ENCODE data around the gene LDLRAP1. TPM values are rescaled to one million over a fixed set of nuclear protein-coding genes. Genes with fewer than 3 reads are reported as not detected.
"Not testable (repeated sequence)": the region's sequence is repeated elsewhere in the genome, so short reads cannot be mapped to it uniquely, and the experiment has no call there.

The LDLRAP1 gene, protein sequence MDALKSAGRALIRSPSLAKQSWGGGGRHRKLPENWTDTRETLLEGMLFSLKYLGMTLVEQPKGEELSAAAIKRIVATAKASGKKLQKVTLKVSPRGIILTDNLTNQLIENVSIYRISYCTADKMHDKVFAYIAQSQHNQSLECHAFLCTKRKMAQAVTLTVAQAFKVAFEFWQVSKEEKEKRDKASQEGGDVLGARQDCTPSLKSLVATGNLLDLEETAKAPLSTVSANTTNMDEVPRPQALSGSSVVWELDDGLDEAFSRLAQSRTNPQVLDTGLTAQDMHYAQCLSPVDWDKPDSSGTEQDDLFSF
- total RNA-seq (2014; rRNA removed; shearing (Covaris generic)): 10.4 and 11.8 TPM in 2 replicates

DNA sequence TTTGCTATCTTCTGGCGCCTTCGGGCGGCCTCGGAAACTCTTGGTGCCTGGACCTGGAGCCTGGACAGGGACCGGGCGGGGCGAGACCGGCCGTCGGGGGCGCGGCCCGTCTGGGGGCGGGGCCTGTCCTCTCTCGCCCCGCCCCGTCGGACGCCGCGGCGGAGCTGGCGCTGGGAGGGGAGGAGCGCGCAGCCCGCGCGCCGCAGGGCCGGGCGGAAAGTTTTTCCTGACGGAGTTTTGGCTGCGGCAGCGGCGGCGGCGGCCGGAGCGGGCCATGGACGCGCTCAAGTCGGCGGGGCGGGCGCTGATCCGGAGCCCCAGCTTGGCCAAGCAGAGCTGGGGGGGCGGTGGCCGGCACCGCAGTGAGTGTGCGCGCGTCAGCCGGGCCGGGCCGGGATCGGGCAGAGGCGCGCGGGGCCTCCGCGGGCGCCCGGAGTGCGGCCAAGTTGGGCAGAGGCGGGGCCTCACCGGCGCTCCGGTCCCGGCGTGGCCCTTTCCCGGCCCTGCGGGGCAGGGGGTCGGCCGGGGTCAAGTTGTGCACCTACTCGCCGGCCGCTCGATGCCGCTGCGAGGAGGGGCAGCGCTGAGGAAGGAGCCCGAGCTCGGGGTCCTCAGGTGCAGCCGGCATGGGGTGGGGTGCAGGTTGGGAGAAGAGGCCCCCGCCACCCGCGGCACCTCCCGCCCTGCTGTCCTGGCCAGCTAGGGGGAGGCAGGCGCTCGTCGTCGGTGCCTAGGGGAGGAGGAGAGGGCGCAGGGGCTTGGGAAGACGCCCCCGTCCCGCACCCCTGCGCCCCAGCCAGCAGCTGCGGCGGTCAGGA is at the start of gene LDLRAP1:
Gene LDLRAP1 (plus strand): TSS at position 182 of the 818 bp plus-strand sequence. CDS start 93 bp downstream, at position 275.
- Histone ChIP-seq H3K27ac (0 out of 2 replicates have a peak within 1 kb of the TSS, but pooled peaks have one; percentile 16), H3K4me1 (replicated peaks) (peaks cover 10% of the 10 kb centered on the region), H3K36me3 (peaks cover 5% of the 10 kb centered on the region), H3K27me3 (replicated peaks) (no peaks in the 10 kb centered on the region), H3K9me3 (replicated peaks) (0 out of 2 replicates have a peak, but pooled peaks cover 5% of the 10 kb centered on the region), H3K4me3 (peak within 1 kb of the TSS; percentile 97)
- DNase-seq (ENCODE audit: low read depth in 1 of 2, low spot score in 2 of 2): peak; percentile 74 to 77

DNA sequence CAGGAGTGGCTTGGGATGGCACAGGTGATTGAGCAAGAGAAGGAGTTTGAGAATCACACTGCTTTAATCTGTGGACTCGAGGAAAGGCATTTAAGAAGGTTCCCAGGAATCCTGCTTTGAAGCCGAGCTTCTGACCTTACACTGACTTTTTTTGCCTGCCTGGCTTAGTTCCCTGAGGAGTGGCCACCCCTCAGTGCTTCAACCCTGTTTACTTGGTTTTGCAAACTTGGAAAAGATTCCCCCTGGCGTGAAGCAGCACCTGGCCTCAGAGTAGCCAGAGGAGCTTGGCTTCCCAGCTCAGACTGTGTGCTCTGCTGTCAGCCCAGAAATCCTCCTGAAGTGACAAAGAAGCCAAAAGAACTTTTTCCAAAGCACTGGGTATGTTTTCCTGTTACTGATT is 48.5 kb upstream of the LDLRAP1 start:
- no peaks in the 10 kb centered on the region for H3K4me1 ChIP-seq (replicated peaks)
- no peak overlapping the region for H3K27ac ChIP-seq
- no peaks in the 10 kb centered on the region for H3K9me3 ChIP-seq (replicated peaks)
- DNase-seq (ENCODE audit: low read depth in 1 of 2, low spot score in 2 of 2): no peak
- H3K36me3 ChIP-seq: peaks cover 36% of the 10 kb centered on the region
- H3K4me3 ChIP-seq: no peak overlapping the region
- H3K27me3 ChIP-seq (replicated peaks): no peaks in the 10 kb centered on the region

- H3K36me3 ChIP-seq: peaks cover 21% of the 10 kb centered on the region
- no peaks in the 10 kb centered on the region for H3K27me3 ChIP-seq (replicated peaks)
- no peaks in the 10 kb centered on the region for H3K9me3 ChIP-seq (replicated peaks)
- no peak overlapping the region for H3K4me3 ChIP-seq
- no peak overlapping the region for H3K27ac ChIP-seq
- peaks cover 12% of the 10 kb centered on the region for H3K4me1 ChIP-seq (replicated peaks)
- DNase-seq (ENCODE audit: low read depth in 1 of 2, low spot score in 2 of 2): no peak
Measured at GRCh38 chr1:25500694-25501093, 42.7 kb upstream of the LDLRAP1 start.

DNA sequence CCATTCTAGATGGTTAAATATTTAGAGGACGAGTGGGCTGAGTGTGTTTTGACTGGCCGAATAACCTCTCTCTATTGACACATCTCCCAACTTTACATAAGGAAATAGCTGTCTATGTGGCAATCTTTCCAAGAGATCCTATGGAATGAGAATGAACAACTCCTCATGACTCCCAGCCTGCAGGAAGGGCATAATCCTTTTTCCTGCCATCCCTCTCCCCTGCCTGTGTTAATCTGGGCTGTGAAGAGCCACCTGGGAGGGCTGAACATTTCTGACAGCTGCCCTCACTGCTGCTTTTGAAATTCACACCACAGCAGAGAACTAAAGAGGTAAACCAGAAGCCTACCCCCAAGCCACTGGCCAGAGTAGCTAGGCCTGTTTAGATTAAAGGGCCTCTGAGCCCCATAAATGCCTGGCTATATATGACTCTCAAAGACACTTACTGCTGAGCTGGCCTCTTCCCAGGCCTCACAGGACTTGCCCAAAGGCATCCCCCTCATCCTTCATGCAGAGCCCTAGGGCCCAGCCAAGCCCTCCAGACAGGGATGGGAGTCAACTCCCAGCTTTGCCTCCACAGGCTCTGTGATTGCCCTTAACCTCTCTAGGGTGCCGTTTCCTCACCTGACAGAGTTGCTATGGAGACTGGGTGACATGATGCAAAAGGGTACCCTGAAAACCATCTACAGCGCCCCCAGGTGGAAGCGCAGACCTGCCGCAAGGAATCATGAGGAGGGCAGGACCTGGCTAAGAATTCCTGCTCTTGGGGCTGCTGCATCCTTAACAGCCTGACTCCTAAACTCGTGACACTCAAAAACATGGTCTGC is 42.0 kb upstream of the LDLRAP1 start:
- H3K9me3 ChIP-seq (replicated peaks): no peaks in the 10 kb centered on the region
- peaks cover 12% of the 10 kb centered on the region for H3K4me1 ChIP-seq (replicated peaks)
- no peak overlapping the region for H3K4me3 ChIP-seq
- no peak overlapping the region for H3K27ac ChIP-seq
- no peaks in the 10 kb centered on the region for H3K27me3 ChIP-seq (replicated peaks)
- peaks cover 21% of the 10 kb centered on the region for H3K36me3 ChIP-seq
- DNase-seq (ENCODE audit: low read depth in 1 of 2, low spot score in 2 of 2): no peak

DNA sequence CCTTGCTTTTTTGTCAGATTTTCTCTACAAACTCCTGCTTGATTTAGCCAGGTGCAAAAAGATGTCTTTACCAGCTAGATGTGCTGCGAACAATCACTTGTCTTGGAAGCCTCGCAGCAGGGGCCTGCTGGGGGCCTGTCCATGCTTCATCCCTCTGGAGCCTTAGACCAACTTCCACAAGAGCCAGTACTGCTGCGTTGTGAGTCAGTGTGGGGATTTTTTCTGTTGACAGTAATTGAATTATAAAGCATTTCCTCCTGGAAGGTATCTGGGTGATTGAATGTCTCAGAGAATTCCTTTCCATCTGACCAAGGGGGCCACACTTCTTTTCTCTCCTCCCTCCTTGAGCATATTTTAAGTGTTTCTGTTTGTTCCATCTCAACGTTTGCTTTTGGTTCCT is 40.4 kb upstream of the LDLRAP1 start:
- Histone ChIP-seq H3K4me1 (replicated peaks) (peaks cover 12% of the 10 kb centered on the region), H3K27ac (peak overlapping the region; percentile 8; the same call in 1 of the 2 replicates), H3K27me3 (replicated peaks) (no peaks in the 10 kb centered on the region), H3K36me3 (peaks cover 14% of the 10 kb centered on the region), H3K9me3 (replicated peaks) (no peaks in the 10 kb centered on the region), H3K4me3 (no peak overlapping the region)
- peak in 1 of 2 experiments; percentile 49 for DNase-seq (ENCODE audit: low read depth in 1 of 2, low spot score in 2 of 2)

GRCh38 chr1:25503551-25504426 is 39.6 kb upstream of the LDLRAP1 start:
- Histone ChIP-seq H3K4me1 (replicated peaks) (peaks cover 12% of the 10 kb centered on the region), H3K36me3 (peaks cover 11% of the 10 kb centered on the region; the same call in 1 of the 2 replicates), H3K27me3 (replicated peaks) (no peaks in the 10 kb centered on the region), H3K9me3 (replicated peaks) (no peaks in the 10 kb centered on the region), H3K27ac (peak overlapping the region; percentile 8; the same call in 1 of the 2 replicates), H3K4me3 (no peak overlapping the region)
- peak in 1 of 2 experiments; percentile 55 for DNase-seq (ENCODE audit: low read depth in 1 of 2, low spot score in 2 of 2)

GRCh38 chr1:25504706-25505595 is 38.5 kb upstream of the LDLRAP1 start:
- Histone ChIP-seq H3K4me3 (no peak overlapping the region), H3K27ac (no peak overlapping the region), H3K4me1 (replicated peaks) (peaks cover 12% of the 10 kb centered on the region), H3K27me3 (replicated peaks) (no peaks in the 10 kb centered on the region), H3K9me3 (replicated peaks) (no peaks in the 10 kb centered on the region), H3K36me3 (peaks cover 11% of the 10 kb centered on the region; the same call in 1 of the 2 replicates)
- DNase-seq (ENCODE audit: low read depth in 1 of 2, low spot score in 2 of 2): peak in 1 of 2 experiments; percentile 36

- no peak overlapping the region for H3K27ac ChIP-seq
- H3K27me3 ChIP-seq (replicated peaks): no peaks in the 10 kb centered on the region
- H3K9me3 ChIP-seq (replicated peaks): no peaks in the 10 kb centered on the region
- DNase-seq (ENCODE audit: low read depth in 1 of 2, low spot score in 2 of 2): peak in 1 of 2 experiments; percentile 16
- H3K36me3 ChIP-seq: peaks cover 6% of the 10 kb centered on the region; the same call in 1 of the 2 replicates
- H3K4me1 ChIP-seq (replicated peaks): peaks cover 12% of the 10 kb centered on the region
- H3K4me3 ChIP-seq: no peak overlapping the region
Measured at GRCh38 chr1:25505656-25506385, 37.6 kb upstream of the LDLRAP1 start.

GRCh38 chr1:25506566-25507463 is 36.6 kb upstream of the LDLRAP1 start:
- not testable (repeated sequence) for H3K27ac ChIP-seq; H3K4me3 ChIP-seq; H3K36me3 ChIP-seq; H3K27me3 ChIP-seq (replicated peaks); H3K9me3 ChIP-seq (replicated peaks)
- peak in 1 of 2 experiments; percentile 27 for DNase-seq (ENCODE audit: low read depth in 1 of 2, low spot score in 2 of 2)
- peaks cover 12% of the 10 kb centered on the region for H3K4me1 ChIP-seq (replicated peaks)

GRCh38 chr1:25513666-25514065 is 29.7 kb upstream of the LDLRAP1 start:
- Histone ChIP-seq H3K27me3 (replicated peaks) (no peaks in the 10 kb centered on the region), H3K4me3 (no peak overlapping the region), H3K27ac (no peak overlapping the region), H3K36me3 (no peaks in the 10 kb centered on the region), H3K9me3 (replicated peaks) (no peaks in the 10 kb centered on the region), H3K4me1 (replicated peaks) (no peaks in the 10 kb centered on the region)
- no peak for DNase-seq (ENCODE audit: low read depth in 1 of 2, low spot score in 2 of 2)

DNA sequence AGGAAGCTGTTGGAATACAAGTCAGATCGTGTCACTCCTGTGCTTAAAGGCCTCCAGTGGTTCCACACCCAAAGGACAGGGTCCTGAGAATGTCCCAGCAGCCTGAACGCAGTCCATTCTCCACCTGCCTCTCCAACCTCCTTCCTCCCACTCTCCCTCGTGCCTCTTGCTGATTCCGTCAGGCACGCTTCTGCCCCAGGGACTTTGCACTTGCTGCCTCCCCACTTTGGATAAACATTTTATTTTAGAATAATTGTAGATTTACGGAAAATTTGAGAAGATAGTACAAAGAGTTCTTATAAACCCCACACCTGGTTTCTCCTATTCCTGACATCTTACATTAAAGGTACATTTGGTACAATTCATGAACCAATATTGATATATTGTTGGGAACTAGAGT is 28.4 kb upstream of the LDLRAP1 start:
- H3K4me3 ChIP-seq: no peak overlapping the region
- no peaks in the 10 kb centered on the region for H3K4me1 ChIP-seq (replicated peaks)
- no peak overlapping the region for H3K27ac ChIP-seq
- no peaks in the 10 kb centered on the region for H3K36me3 ChIP-seq
- no peaks in the 10 kb centered on the region for H3K9me3 ChIP-seq (replicated peaks)
- H3K27me3 ChIP-seq (replicated peaks): no peaks in the 10 kb centered on the region
- DNase-seq (ENCODE audit: low read depth in 1 of 2, low spot score in 2 of 2): no peak
